ENCODE measurements around the gene KRTAP1-5. TPM values are rescaled to one million over a fixed set of nuclear protein-coding genes. Genes with fewer than 3 reads are reported as not detected.

Gene KRTAP1-5
- polyA plus RNA-seq, 1 of the 3 experiments (the other 2 are of a cell fraction) = not detected

- DNase-seq = no peak
- H3K27ac ChIP-seq (ENCODE audit: low read depth in 2 of 2, low read length in 1 of 2) = no peak within 1 kb of the TSS; a peak in 1 of 4 replicates
- 43% methylated on average over 5 of the region's 6 CpGs for WGBS (ENCODE audit: low lambda C conversion rate)
- ChIA-PET POLR2A (no interaction called here), CTCF (no interaction called here)
- H3K9me3 ChIP-seq = no peaks in the 10 kb centered on the region
- H4K20me1 ChIP-seq (ENCODE audit: insufficient read depth) = no peaks in the 10 kb centered on the region
- no peaks in the 10 kb centered on the region for H3K79me2 ChIP-seq (ENCODE audit: insufficient read depth)
- no peak within 1 kb of the TSS for H2AFZ ChIP-seq (ENCODE audit: low read depth)
- H3K36me3 ChIP-seq (replicated peaks in 1 of 2; ENCODE audit: control insufficient read depth in 1 of 2, insufficient read depth in 2 of 2, low read length in 1 of 2) = no peaks in the 10 kb centered on the region
- H3K9me2 ChIP-seq = no peaks in the 10 kb centered on the region
- H3K4me2 ChIP-seq = no peak within 1 kb of the TSS
- H3K4me3 ChIP-seq (ENCODE audit: low read depth in 2 of 2, low read length in 1 of 2) = no peak within 1 kb of the TSS
- peaks cover 6% of the 10 kb centered on the region for H3F3A ChIP-seq (replicated peaks; ENCODE audit: insufficient read depth)
- H3K9ac ChIP-seq = no peak within 1 kb of the TSS
- peaks cover 0 to 16% of the 10 kb centered on the region in 2 experiments; a peak in 2 of 4 replicates for H3K4me1 ChIP-seq (ENCODE audit: control insufficient read depth in 1 of 2, insufficient read depth in 2 of 2, low read depth in 1 of 2, low read length in 1 of 2)
- no peaks in the 10 kb centered on the region for H3K27me3 ChIP-seq (ENCODE audit: insufficient read depth)
- TF ChIP-seq TCF12 (IDR thresholded peaks at IDR 0.05) (peak; percentile 77), EP300 (IDR thresholded peaks at IDR 0.05; ENCODE audit: borderline replicate concordance in 1 of 2, low read depth in 1 of 2, low read length in 1 of 2) (0 out of 4 replicates have a peak, but pooled peaks of 1 of the 2 experiments have one; percentile 16), MXI1 (IDR thresholded peaks at IDR 0.05; ENCODE audit: low read depth, low read length) (no peak), USF1 (IDR thresholded peaks at IDR 0.05; ENCODE audit: borderline replicate concordance, low read depth) (no peak), ZBTB33 (IDR thresholded peaks at IDR 0.05; ENCODE audit: borderline replicate concordance, low read depth) (0 out of 2 replicates have a peak, but pooled peaks have one; percentile 27), SMC3 (IDR thresholded peaks at IDR 0.05; ENCODE audit: low read depth, low read length) (no peak), GABPA (IDR thresholded peaks at IDR 0.05; ENCODE audit: low read depth) (no peak), TAF1 (IDR thresholded peaks at IDR 0.05; ENCODE audit: borderline replicate concordance, low read depth, low read length) (no peak), MEF2A (IDR thresholded peaks at IDR 0.05; ENCODE audit: borderline replicate concordance, low read depth) (no peak), MAX (IDR thresholded peaks at IDR 0.05; ENCODE audit: low read depth) (peak; percentile 91), ELF1 (IDR thresholded peaks at IDR 0.05) (no peak), IRF3 (IDR thresholded peaks at IDR 0.05; ENCODE audit: low read depth, low read length) (no peak), RFX5 (IDR thresholded peaks at IDR 0.05; ENCODE audit: low read length) (no peak), CHD2 (IDR thresholded peaks at IDR 0.05; ENCODE audit: low read length, partially characterized antibody) (no peak), POLR2AphosphoS5 (IDR thresholded peaks at IDR 0.05; ENCODE audit: low read depth, low read length) (no peak), RAD21 (IDR thresholded peaks at IDR 0.05; ENCODE audit: low read length) (no peak), SIN3A (IDR thresholded peaks at IDR 0.05; ENCODE audit: borderline replicate concordance, low read depth, low read length) (no peak), FOSL2 (IDR thresholded peaks at IDR 0.05; ENCODE audit: borderline replicate concordance, low read depth) (peak; percentile 65; the same call in 1 of the 2 replicates), JUND (IDR thresholded peaks at IDR 0.05) (peak; percentile 43; the same call in 1 of the 2 replicates), NFIC (IDR thresholded peaks at IDR 0.05; ENCODE audit: borderline replicate concordance) (no peak), RCOR1 (IDR thresholded peaks at IDR 0.05; ENCODE audit: low read length) (no peak), GATA2 (CRISPR knock-in tag; IDR thresholded peaks at IDR 0.05) (no peak), RXRA (IDR thresholded peaks at IDR 0.05; ENCODE audit: borderline replicate concordance, low read depth) (no peak)
- TF ChIP-seq, protein P1, sequence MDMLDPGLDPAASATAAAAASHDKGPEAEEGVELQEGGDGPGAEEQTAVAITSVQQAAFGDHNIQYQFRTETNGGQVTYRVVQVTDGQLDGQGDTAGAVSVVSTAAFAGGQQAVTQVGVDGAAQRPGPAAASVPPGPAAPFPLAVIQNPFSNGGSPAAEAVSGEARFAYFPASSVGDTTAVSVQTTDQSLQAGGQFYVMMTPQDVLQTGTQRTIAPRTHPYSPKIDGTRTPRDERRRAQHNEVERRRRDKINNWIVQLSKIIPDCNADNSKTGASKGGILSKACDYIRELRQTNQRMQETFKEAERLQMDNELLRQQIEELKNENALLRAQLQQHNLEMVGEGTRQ (IDR thresholded peaks at IDR 0.05; ENCODE audit: borderline replicate concordance, low read depth, low read length) = no peak
- TF ChIP-seq, protein P2, sequence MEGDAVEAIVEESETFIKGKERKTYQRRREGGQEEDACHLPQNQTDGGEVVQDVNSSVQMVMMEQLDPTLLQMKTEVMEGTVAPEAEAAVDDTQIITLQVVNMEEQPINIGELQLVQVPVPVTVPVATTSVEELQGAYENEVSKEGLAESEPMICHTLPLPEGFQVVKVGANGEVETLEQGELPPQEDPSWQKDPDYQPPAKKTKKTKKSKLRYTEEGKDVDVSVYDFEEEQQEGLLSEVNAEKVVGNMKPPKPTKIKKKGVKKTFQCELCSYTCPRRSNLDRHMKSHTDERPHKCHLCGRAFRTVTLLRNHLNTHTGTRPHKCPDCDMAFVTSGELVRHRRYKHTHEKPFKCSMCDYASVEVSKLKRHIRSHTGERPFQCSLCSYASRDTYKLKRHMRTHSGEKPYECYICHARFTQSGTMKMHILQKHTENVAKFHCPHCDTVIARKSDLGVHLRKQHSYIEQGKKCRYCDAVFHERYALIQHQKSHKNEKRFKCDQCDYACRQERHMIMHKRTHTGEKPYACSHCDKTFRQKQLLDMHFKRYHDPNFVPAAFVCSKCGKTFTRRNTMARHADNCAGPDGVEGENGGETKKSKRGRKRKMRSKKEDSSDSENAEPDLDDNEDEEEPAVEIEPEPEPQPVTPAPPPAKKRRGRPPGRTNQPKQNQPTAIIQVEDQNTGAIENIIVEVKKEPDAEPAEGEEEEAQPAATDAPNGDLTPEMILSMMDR (IDR thresholded peaks at IDR 0.05) = no peak
- TF ChIP-seq, protein P3, sequence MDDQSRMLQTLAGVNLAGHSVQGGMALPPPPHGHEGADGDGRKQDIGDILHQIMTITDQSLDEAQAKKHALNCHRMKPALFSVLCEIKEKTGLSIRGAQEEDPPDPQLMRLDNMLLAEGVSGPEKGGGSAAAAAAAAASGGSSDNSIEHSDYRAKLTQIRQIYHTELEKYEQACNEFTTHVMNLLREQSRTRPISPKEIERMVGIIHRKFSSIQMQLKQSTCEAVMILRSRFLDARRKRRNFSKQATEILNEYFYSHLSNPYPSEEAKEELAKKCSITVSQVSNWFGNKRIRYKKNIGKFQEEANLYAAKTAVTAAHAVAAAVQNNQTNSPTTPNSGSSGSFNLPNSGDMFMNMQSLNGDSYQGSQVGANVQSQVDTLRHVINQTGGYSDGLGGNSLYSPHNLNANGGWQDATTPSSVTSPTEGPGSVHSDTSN (IDR thresholded peaks at IDR 0.05) = 0 out of 2 replicates have a peak, but pooled peaks have one; percentile 24
Measured at GRCh38 chr17:41065829-41066624, 39.0 kb upstream of the KRTAP1-5 start, which contains the start of gene KRTAP2-4. TSS of gene KRTAP2-4 (minus strand) at chr17:41065879. CDS start at chr17:41065845, 34 bp downstream.

All from SK-N-SH (cell line).